GM12872 (cell line): ENCODE data around the gene TMEM109.

Experiments
- TF ChIP-seq, protein P1 (sequence below): IDR thresholded peaks from 3 replicates; pipeline ENCODE4 v1.5.1; 2011; ENCODE audit warnings: low read depth, mild to moderate bottlenecking, low read length, moderate library complexity; ENCODE audit not compliant: insufficient read depth

TMEM109 gene

DNA sequence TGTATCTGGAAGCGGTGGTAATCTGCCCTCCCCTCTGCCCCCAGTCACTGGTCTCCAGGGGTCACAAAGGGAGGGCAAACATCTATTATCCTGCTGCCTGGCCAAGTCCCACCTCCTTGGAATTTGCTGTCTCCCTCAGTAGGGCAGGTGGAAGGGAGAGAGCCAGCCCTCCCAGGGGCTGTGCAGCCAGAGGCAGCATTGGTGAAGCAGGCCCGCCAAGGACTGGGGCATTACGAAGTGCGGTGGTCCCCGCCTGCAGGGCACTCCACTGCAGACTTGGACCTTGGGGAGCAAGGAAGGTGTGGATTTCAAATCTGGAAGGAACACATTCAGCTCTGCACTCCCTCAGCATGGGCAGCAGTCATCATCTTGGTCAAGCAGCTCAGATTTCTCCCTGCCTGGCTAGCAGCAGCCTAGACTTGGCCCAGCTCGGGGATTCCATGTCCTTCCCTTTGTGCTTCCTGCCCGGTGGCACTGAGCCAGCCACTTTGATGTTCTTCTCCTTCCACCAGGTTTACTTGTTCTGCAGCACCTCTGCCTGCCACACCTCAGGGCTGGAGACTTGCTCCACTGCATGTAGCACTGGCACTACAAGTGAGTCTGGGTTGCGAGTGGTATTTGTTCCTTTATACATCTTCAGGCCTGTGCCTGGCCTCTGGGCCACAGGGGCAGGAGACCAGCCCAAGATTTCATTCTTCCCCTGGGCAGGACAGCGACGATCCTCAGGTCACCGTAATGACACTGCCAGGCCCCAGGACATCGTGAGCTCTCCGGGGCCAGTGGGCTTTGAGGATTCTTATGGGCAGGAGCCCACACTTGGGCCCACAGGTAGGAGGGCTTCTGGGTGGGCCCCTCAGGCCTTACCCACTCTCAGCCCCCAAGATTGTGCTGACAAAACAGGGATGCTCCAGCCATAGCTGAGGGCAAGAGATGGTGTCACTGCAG is 39.3 kb upstream of the TMEM109 start:
- TF ChIP-seq, protein P1, sequence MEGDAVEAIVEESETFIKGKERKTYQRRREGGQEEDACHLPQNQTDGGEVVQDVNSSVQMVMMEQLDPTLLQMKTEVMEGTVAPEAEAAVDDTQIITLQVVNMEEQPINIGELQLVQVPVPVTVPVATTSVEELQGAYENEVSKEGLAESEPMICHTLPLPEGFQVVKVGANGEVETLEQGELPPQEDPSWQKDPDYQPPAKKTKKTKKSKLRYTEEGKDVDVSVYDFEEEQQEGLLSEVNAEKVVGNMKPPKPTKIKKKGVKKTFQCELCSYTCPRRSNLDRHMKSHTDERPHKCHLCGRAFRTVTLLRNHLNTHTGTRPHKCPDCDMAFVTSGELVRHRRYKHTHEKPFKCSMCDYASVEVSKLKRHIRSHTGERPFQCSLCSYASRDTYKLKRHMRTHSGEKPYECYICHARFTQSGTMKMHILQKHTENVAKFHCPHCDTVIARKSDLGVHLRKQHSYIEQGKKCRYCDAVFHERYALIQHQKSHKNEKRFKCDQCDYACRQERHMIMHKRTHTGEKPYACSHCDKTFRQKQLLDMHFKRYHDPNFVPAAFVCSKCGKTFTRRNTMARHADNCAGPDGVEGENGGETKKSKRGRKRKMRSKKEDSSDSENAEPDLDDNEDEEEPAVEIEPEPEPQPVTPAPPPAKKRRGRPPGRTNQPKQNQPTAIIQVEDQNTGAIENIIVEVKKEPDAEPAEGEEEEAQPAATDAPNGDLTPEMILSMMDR, result no peak

DNA sequence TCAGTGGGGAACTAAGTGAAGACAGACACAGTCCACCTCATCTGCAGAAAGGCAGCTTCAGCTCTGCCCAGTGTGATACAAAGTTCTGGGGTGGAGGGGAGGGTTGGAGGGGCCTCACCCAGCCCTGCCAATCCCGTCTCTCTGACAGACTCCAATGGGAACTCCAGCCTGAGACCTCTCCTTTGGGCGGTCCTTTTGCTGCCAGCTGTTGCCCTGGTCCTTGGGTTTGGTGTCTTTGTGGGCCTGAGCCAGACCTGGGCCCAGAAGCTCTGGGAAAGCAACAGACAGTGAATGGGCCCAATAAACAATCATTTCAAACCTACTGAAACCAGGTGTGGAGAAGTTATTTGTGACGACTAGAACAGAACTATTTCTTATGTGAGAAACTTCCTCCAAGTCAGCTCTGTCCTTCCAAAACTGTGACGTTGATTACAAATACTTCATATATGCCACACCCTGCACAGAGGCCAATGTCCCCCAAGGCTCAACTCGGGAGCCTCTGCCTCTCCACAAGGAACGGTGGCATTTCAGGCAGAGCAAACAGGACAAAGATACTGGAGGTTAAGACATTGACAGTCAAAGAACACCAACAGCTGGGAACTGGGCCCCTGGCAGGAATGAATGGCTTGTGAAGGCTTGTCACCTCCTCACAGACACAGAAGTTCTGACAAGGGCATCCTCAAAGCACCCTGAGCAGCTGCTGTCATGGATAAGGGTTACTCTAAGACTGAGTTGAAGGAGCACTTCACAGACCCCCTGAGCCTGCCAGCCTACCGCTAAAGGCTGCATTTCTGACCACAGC is 38.4 kb upstream of the TMEM109 start:
- TF ChIP-seq, protein P1, result no peak

DNA sequence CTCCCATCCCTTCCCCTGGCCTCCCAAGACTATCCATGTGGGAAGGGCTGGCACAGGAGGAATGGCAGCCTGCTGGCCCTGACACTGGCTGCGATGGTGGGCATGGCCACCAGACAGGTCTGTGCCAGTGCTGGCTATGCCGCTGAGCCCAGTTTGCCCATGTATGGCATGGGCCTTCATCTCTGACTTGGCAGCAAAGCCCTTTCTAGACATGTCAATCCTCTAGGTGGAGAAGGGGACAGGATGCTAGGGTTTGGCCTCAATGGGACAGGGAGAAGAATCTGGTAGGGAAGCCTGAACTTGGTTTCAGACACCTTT is 37.8 kb upstream of the TMEM109 start:
- TF ChIP-seq, protein P1, result no peak

DNA sequence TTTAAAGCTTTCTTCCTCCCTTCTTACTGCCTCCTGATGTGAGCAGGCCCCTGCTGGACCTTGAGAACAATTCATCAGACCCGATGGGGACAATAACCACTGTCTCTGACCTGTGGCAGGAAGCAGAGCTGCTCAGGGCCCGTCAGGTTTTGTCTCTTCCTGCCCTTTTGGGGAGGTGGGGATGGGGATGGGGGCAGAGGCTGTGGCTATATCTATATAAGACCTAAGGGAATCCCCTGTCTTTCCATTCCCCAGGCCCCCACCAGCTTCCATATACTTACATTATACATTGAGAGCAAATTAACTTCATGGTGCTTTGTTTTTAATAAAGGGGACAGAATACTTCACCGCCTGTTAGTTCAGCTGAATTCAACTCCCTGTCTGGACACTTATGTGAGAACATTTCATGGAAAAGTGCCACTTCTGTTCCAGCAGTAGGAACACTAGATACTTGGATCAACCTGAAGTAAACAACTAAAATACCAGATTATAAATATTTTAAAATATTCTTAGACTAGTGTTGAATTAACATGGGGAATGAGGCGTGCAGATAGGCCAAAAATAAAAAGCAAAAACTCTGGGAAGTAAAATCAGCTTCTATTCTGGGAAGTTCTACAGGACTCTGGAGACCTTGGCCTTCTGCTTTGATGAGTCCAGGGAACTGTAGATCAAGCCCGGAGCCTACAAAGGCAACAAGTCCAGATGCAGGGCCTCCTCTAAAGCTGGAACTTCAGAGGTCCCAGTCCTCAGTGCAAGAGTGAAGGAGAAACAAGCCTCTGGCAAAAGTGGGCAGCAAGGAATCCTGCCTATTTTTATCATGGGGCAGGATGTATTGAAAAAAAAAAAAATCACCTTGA is 35.5 kb upstream of the TMEM109 start:
- TF ChIP-seq, protein P1, result no peak

DNA sequence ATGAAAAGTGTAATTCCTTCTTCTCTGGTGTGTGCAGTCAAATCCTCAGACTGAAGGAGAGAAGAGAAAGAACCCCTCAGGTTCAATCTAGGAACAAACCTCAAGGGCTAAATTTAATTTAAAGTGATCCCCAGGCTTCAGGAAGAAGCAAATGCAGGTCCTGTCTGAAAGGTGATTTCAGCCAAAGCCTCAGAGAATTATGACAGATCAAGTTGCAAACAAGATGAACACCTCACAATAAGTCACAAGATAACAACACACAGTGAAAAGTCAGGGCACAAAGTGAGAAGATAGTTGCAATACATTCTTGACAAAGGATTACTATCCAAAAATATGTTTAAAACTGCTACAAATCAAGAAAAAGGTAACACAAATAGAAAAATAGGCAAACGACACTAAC is 34.9 kb upstream of the TMEM109 start:
- TF ChIP-seq, protein P1, result no peak

DNA sequence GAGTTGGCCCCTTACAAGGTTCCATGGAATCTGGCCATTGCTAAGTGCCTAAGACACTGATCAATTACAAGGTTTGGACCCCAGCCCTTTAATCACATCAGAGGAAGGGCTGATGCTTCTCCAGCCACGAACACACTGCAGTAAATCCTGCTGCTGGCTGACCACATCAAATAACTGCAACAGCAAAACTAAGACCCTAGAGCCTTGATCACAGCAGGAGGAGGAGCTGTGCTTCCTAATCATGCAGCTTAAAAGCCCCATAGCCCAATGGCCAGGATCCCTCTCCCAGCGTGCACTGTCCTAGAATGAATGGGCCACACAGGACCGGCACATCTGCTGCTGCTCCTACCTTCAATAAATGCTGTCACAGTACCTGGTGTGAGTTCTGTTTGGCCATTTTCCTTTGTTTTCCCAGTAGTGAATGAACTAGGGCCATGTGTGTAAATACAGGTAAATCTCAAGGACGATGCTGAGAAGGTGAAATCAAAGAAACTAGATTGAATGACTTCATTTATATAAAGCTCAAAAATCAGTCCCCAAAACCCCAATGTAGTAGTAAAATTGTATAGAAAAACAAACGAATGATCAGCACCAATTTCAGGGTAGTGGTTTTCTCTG is 33.9 kb upstream of the TMEM109 start:
- TF ChIP-seq, protein P1, result no peak
